HCT116 (cell line): ENCODE measurements around the gene GSK3A. TPM values are rescaled to one million over a fixed set of nuclear protein-coding genes. Genes with fewer than 3 reads are reported as not detected.

Experiments
- ATAC-seq: fragments of 200-7000 bp; cut with Tn5 transposase; 2 replicates; pipeline ENCODE4 v1.9.1; 2020; ENCODE audit warnings: mild to moderate bottlenecking, moderate library complexity
- BruUV-seq: library from RNA; stranded (reverse); fragments of 400-500 nt; replicated peaks from 2 replicates; lab custom pipeline; 2021; lab: Mats Ljungman, UMichigan
- CTCF ChIA-PET: fragments of 300-600 bp; sonication (Branson Sonifier 250); formaldehyde crosslinking; loops from one replicate; lab custom pipeline; 2021; ENCODE audit warnings: antibody characterized with exemption; lab: Charles Lee
- POLR2A ChIA-PET: fragments of 300-600, 350-600 bp; sonication (Branson Sonifier 250); formaldehyde crosslinking; loops from one replicate; lab custom pipeline; 2021; ENCODE audit warnings: antibody characterized with exemption; lab: Charles Lee
- RAD21 ChIA-PET, 2 experiments: fragments of 300-600 bp; sonication (Branson Sonifier 250); formaldehyde crosslinking; loops; one replicate each; lab custom pipeline; 2023; ENCODE audit warnings: low total read pairs in 2 of 2; ENCODE audit not compliant: uncharacterized antibody in 2 of 2, unreplicated experiment in 2 of 2, low non-redundant PET in 1 of 2; lab: Charles Lee
- DNase-seq: peaks from one replicate; pipeline ENCODE4 v3.0.0-alpha.2; 2010; ENCODE audit warnings: low read depth, low spot score
- H2AFZ ChIP-seq: fragments of 200-600 bp; shearing (Covaris generic), sonication (generic); 2 replicates; pipeline ENCODE4 v1.6.1; 2017; ENCODE audit warnings: low read depth, mixed run types, mixed read lengths, antibody characterized with exemption, low read length; ENCODE audit not compliant: poor library complexity, severe bottlenecking
- H3K27ac ChIP-seq: 2 replicates; pipeline ENCODE4 v1.5.1; 2012; ENCODE audit warnings: low read depth, low read length
- H3K27me3 ChIP-seq: fragments of 200-600 bp; sonication (generic); 2 replicates; pipeline ENCODE4 v1.6.1; 2016; ENCODE audit warnings: mixed run types, low read length, mixed read lengths; ENCODE audit not compliant: insufficient read depth
- H3K36me3 ChIP-seq, 2 experiments: fragments of 200-500 bp in 1 of 2; fragments of 200-600 bp in 1 of 2; sonication (Bioruptor generic) in 1 of 2; sonication (generic) in 1 of 2; 2 replicates each; pipeline versions ENCODE4 v1.5.1 to v1.6.1; 2014 to 2016; ENCODE audit warnings: low read length in 2 of 2, inconsistent platforms in 1 of 2, mixed read lengths in 1 of 2, mixed run types in 1 of 2; ENCODE audit not compliant: insufficient read depth in 2 of 2, control insufficient read depth in 1 of 2
- H3K4me1 ChIP-seq, 2 experiments: fragments of 200-600 bp in 1 of 2; sonication (generic) in 1 of 2; 2 replicates each; pipeline versions ENCODE4 v1.5.1 to v1.6.1; 2012 to 2017; ENCODE audit warnings: low read length in 2 of 2, inconsistent platforms in 1 of 2, mild to moderate bottlenecking in 1 of 2, mixed read lengths in 1 of 2, mixed run types in 1 of 2, moderate library complexity in 1 of 2; ENCODE audit not compliant: insufficient read depth in 2 of 2, control insufficient read depth in 1 of 2
- H3K4me2 ChIP-seq: fragments of 200-600 bp; sonication (generic); 2 replicates; pipeline ENCODE4 v1.6.1; 2017; ENCODE audit warnings: mixed run types, low read length, mixed read lengths
- H3K4me3 ChIP-seq, 2 experiments: fragments of 200-600 bp in 1 of 2; sonication (generic) in 1 of 2; replicated peaks in 1 of 2; 2 replicates each; pipeline ENCODE4 v1.5.1; 2011 to 2016; ENCODE audit warnings: low read length in 2 of 2, control low read depth in 1 of 2, low read depth in 1 of 2, mild to moderate bottlenecking in 1 of 2, mixed read lengths in 1 of 2, mixed run types in 1 of 2
- H3K79me2 ChIP-seq: fragments of 200-600 bp; sonication (generic); 2 replicates; pipeline ENCODE4 v1.6.1; 2017; ENCODE audit warnings: mild to moderate bottlenecking, mixed run types, low read length, moderate library complexity, mixed read lengths; ENCODE audit not compliant: insufficient read depth
- H3K9ac ChIP-seq: fragments of 200-600 bp; sonication (generic); 2 replicates; pipeline ENCODE4 v1.6.1; 2016; ENCODE audit warnings: low read length, mixed read lengths
- H3K9me2 ChIP-seq: fragments of 200-600 bp; sonication (generic), shearing (Covaris generic); 2 replicates; pipeline ENCODE4 v1.6.1; 2017; ENCODE audit warnings: mixed run types, mild to moderate bottlenecking, moderate library complexity; ENCODE audit not compliant: insufficient read depth
- H3K9me3 ChIP-seq, 2 experiments: fragments of 200-500 bp in 1 of 2; fragments of 200-600 bp in 1 of 2; sonication (Bioruptor generic) in 1 of 2; sonication (generic) in 1 of 2; 2 replicates each; pipeline ENCODE4 v1.6.1; 2014 to 2017; ENCODE audit warnings: low read length in 2 of 2, mixed read lengths in 2 of 2, inconsistent platforms in 1 of 2, low read depth in 1 of 2, mild to moderate bottlenecking in 1 of 2, mixed run types in 1 of 2, moderate library complexity in 1 of 2; ENCODE audit not compliant: control insufficient read depth in 1 of 2, insufficient read depth in 1 of 2
- H4K20me1 ChIP-seq: fragments of 200-600 bp; sonication (generic), shearing (Covaris generic); 2 replicates; pipeline ENCODE4 v1.6.1; 2017; ENCODE audit warnings: mixed run types, mild to moderate bottlenecking, moderate library complexity; ENCODE audit not compliant: insufficient read depth
- ATF3 ChIP-seq: IDR thresholded peaks from 2 replicates; pipeline ENCODE4 v1.6.1; 2012
- CEBPB ChIP-seq: IDR thresholded peaks from 2 replicates; pipeline ENCODE4 v1.6.1; 2012; ENCODE audit warnings: low read depth
- CTCF ChIP-seq, 3 experiments: fragments of 200-600 bp in 1 of 3; sonication (generic) in 1 of 3; IDR thresholded peaks in 2 of 3; conservative IDR thresholded peaks in 1 of 3; 2 replicates each; pipeline ENCODE4 v1.5.1; 2012 to 2017; ENCODE audit warnings: low read depth in 2 of 3, low read length in 2 of 3, antibody characterized with exemption in 1 of 3, borderline replicate concordance in 1 of 3, control low read depth in 1 of 3, mild to moderate bottlenecking in 1 of 3, mixed read lengths in 1 of 3, mixed run types in 1 of 3, moderate library complexity in 1 of 3; ENCODE audit not compliant: insufficient read depth in 1 of 3
- EZH2 ChIP-seq: fragments of 200-600 bp; sonication (generic); IDR thresholded peaks from 2 replicates; pipeline ENCODE4 v1.6.1; 2017; ENCODE audit warnings: antibody characterized with exemption, mixed run types
- EZH2phosphoT487 ChIP-seq: fragments of 200-600 bp; IDR thresholded peaks from 2 replicates; pipeline ENCODE4 v1.6.1; 2018; ENCODE audit warnings: antibody characterized with exemption, borderline replicate concordance
- MAX ChIP-seq: IDR thresholded peaks from 2 replicates; pipeline ENCODE4 v1.6.1; 2012
- POLR2A ChIP-seq: IDR thresholded peaks from 2 replicates; pipeline ENCODE4 v1.7.0; 2011; ENCODE audit warnings: borderline replicate concordance; ENCODE audit not compliant: insufficient read depth, insufficient read length; ENCODE audit errors: extremely low read depth
- POLR2AphosphoS5 ChIP-seq: IDR thresholded peaks from 2 replicates; pipeline ENCODE4 v1.6.1; 2011; ENCODE audit warnings: mild to moderate bottlenecking, low read depth, low read length, moderate library complexity
- RAD21 ChIP-seq: IDR thresholded peaks from 2 replicates; pipeline ENCODE4 v1.6.1; 2012; ENCODE audit warnings: low read depth, mild to moderate bottlenecking
- REST ChIP-seq: IDR thresholded peaks from 2 replicates; pipeline ENCODE4 v1.6.1; 2012; ENCODE audit warnings: low read depth
- SP1 ChIP-seq: IDR thresholded peaks from 2 replicates; pipeline ENCODE4 v1.6.1; 2012; ENCODE audit warnings: low read depth
- SRF ChIP-seq: IDR thresholded peaks from 2 replicates; pipeline ENCODE4 v1.6.1; 2012; ENCODE audit warnings: low read depth
- TCF7L2 ChIP-seq: IDR thresholded peaks from 2 replicates; pipeline ENCODE4 v1.7.0; 2011; ENCODE audit warnings: borderline replicate concordance, inconsistent platforms; ENCODE audit not compliant: insufficient read depth, insufficient read length; ENCODE audit errors: extremely low read depth
- YY1 ChIP-seq: IDR thresholded peaks from 2 replicates; pipeline ENCODE4 v1.6.1; 2011; ENCODE audit warnings: low read length, low read depth, moderate library complexity, mild to moderate bottlenecking; ENCODE audit not compliant: insufficient replicate concordance; ENCODE audit errors: extremely low read depth
- ZFX ChIP-seq: fragments of 450-650 bp; IDR thresholded peaks from 2 replicates; pipeline ENCODE4 v1.6.1; 2017
- ZNF274 ChIP-seq: fragments of 200-500 bp; sonication (Bioruptor generic); IDR thresholded peaks from 2 replicates; pipeline ENCODE4 v1.6.1; 2014; ENCODE audit warnings: mild to moderate bottlenecking, low read depth, low read length, inconsistent platforms
- intact Hi-C: fragments of 100-400 bp; cut with micrococcal nuclease; formaldehyde crosslinking; loops from 2 replicates; pipeline ENCODE4 v1.10.0; 2022
- total RNA-seq: library from RNA; stranded (reverse); gene quantifications from one replicate; pipeline ENCODE4 v1.2.1, GENCODE V29; 2021; ENCODE audit not compliant: unreplicated experiment

Gene GSK3A
- total RNA-seq, 1 experiment from 2014 or later, result 57.2 TPM

GRCh38 chr19:42230571-42230970 is 11.8 kb downstream of the GSK3A start:
- Histone ChIP-seq H3K79me2 (peaks cover 61% of the 10 kb centered on the region; the same call in 1 of the 2 replicates), H3K9ac (no peak overlapping the region), H3K9me2 (no peaks in the 10 kb centered on the region), H2AFZ (no peak overlapping the region), H3K27ac (no peak overlapping the region), H3K4me1 (no peaks in the 10 kb centered on the region), H3K4me3 (no peak overlapping the region), H3K27me3 (no peaks in the 10 kb centered on the region), H3K36me3 (peaks cover 40 to 50% of the 10 kb centered on the region in 2 experiments; a peak in 3 of 4 replicates), H3K9me3 (no peaks in the 10 kb centered on the region), H4K20me1 (no peaks in the 10 kb centered on the region), H3K4me2 (no peak overlapping the region)
- ATAC-seq (no peak), DNase-seq (no peak)
- intact Hi-C loops, result no loop called here
- no peak for TF ChIP-seq RAD21
- no peak for TF ChIP-seq CEBPB
- no peak for TF ChIP-seq SP1
- TF ChIP-seq CTCF (IDR thresholded peaks at IDR 0.05 in 2 of 3, conservative IDR thresholded peaks at IDR 0.05 in 1 of 3; ENCODE audit: borderline replicate concordance in 1 of 3, insufficient read depth in 1 of 3, low read depth in 2 of 3, low read length in 2 of 3), result no peak
- no peak for TF ChIP-seq ZNF274
- TF ChIP-seq EZH2, result no peak
- no peak for TF ChIP-seq REST
- TF ChIP-seq SRF, result no peak
- TF ChIP-seq ZFX, result no peak
- TF ChIP-seq POLR2AphosphoS5, result no peak; the same call in 1 of the 2 replicates
- TF ChIP-seq POLR2A, result no peak
- TF ChIP-seq TCF7L2, result no peak
- no peak for TF ChIP-seq EZH2phosphoT487
- TF ChIP-seq ATF3, result no peak
- no peak for TF ChIP-seq MAX
- no peak for TF ChIP-seq YY1
- RAD21 ChIA-PET, result no interaction called here
- POLR2A ChIA-PET, result interaction anchor here (0.5 kb wide), 1 partner anchor 66 kb away, joined by 3 read pairs; no protein-coding TSS in a partner anchor
- no TSS peak for BruUV-seq
- CTCF ChIA-PET, result no interaction called here
